ENCODE data around the gene MGAT3.
"Not testable (repeated sequence)": the region's sequence is repeated elsewhere in the genome, so short reads cannot be mapped to it uniquely, and the experiment has no call there.

MGAT3 gene

GRCh38 chr22:39456522-39457197, at the start of gene MGAT3:
MGAT3 (plus strand) TSS chr22:39457012; CDS start chr22:39487348, 30,336 bp downstream.
- peak; percentile 39 for DNase-seq (ENCODE audit: low read depth)

GRCh38 chr22:39408173-39408572, 48.6 kb upstream of the MGAT3 start:
- Histone ChIP-seq H3K27me3 (replicated peaks; ENCODE audit: control insufficient read depth, insufficient read depth, low read length) (no peaks in the 10 kb centered on the region), H3K9ac (ENCODE audit: low read length) (peak overlapping the region; percentile 57), H3K9me3 (ENCODE audit: control insufficient read depth, low read length) (no peaks in the 10 kb centered on the region), H3K4me1 (ENCODE audit: control insufficient read depth, insufficient read depth, low read length) (peaks cover 65% of the 10 kb centered on the region), H3K36me3 (ENCODE audit: control insufficient read depth, insufficient read depth, low read length, severe bottlenecking) (no peaks in the 10 kb centered on the region), H3K4me3 (ENCODE audit: low read length) (peak overlapping the region; percentile 25)
- no peak for DNase-seq (ENCODE audit: low read depth)

More at GRCh38 chr22:39456522-39457197, at the start of gene MGAT3:
- no peaks in the 10 kb centered on the region for H3K9me3 ChIP-seq (ENCODE audit: control insufficient read depth, low read length)
- H3K4me1 ChIP-seq (ENCODE audit: control insufficient read depth, insufficient read depth, low read length), result peaks cover 28% of the 10 kb centered on the region
- peaks cover 13% of the 10 kb centered on the region for H3K27me3 ChIP-seq (replicated peaks; ENCODE audit: control insufficient read depth, insufficient read depth, low read length)
- H3K4me3 ChIP-seq (ENCODE audit: low read length), result peak within 1 kb of the TSS; percentile 76
- no peaks in the 10 kb centered on the region for H3K36me3 ChIP-seq (ENCODE audit: control insufficient read depth, insufficient read depth, low read length, severe bottlenecking)
- H3K9ac ChIP-seq (ENCODE audit: low read length), result peak within 1 kb of the TSS; percentile 69

- DNase-seq (ENCODE audit: low read depth), result no peak
- Histone ChIP-seq H3K27me3 (replicated peaks; ENCODE audit: control insufficient read depth, insufficient read depth, low read length) (no peaks in the 10 kb centered on the region), H3K36me3 (ENCODE audit: control insufficient read depth, insufficient read depth, low read length, severe bottlenecking) (no peaks in the 10 kb centered on the region), H3K4me1 (ENCODE audit: control insufficient read depth, insufficient read depth, low read length) (peaks cover 65% of the 10 kb centered on the region), H3K4me3 (ENCODE audit: low read length) (peak overlapping the region; percentile 25), H3K9ac (ENCODE audit: low read length) (peak overlapping the region; percentile 57), H3K9me3 (ENCODE audit: control insufficient read depth, low read length) (no peaks in the 10 kb centered on the region)
Measured at GRCh38 chr22:39408807-39409206, 48.0 kb upstream of the MGAT3 start.

- H3K27me3 ChIP-seq (replicated peaks; ENCODE audit: control insufficient read depth, insufficient read depth, low read length), result no peaks in the 10 kb centered on the region
- no peak overlapping the region for H3K4me3 ChIP-seq (ENCODE audit: low read length)
- no peak overlapping the region for H3K9ac ChIP-seq (ENCODE audit: low read length)
- DNase-seq (ENCODE audit: low read depth), result no peak
- H3K36me3 ChIP-seq (ENCODE audit: control insufficient read depth, insufficient read depth, low read length, severe bottlenecking), result no peaks in the 10 kb centered on the region
- H3K9me3 ChIP-seq (ENCODE audit: control insufficient read depth, low read length), result no peaks in the 10 kb centered on the region
- peaks cover 64% of the 10 kb centered on the region for H3K4me1 ChIP-seq (ENCODE audit: control insufficient read depth, insufficient read depth, low read length)
Measured at GRCh38 chr22:39409516-39410029, 47.2 kb upstream of the MGAT3 start.

GRCh38 chr22:39410264-39410663, 46.5 kb upstream of the MGAT3 start:
- Histone ChIP-seq H3K36me3 (ENCODE audit: control insufficient read depth, insufficient read depth, low read length, severe bottlenecking) (no peaks in the 10 kb centered on the region), H3K4me3 (ENCODE audit: low read length) (no peak overlapping the region), H3K9ac (ENCODE audit: low read length) (no peak overlapping the region), H3K27me3 (replicated peaks; ENCODE audit: control insufficient read depth, insufficient read depth, low read length) (no peaks in the 10 kb centered on the region), H3K4me1 (ENCODE audit: control insufficient read depth, insufficient read depth, low read length) (peaks cover 57% of the 10 kb centered on the region), H3K9me3 (ENCODE audit: control insufficient read depth, low read length) (no peaks in the 10 kb centered on the region)
- no peak for DNase-seq (ENCODE audit: low read depth)

- H3K9ac ChIP-seq (ENCODE audit: low read length); DNase-seq (ENCODE audit: low read depth); H3K9me3 ChIP-seq (ENCODE audit: control insufficient read depth, low read length); H3K27me3 ChIP-seq (replicated peaks; ENCODE audit: control insufficient read depth, insufficient read depth, low read length); H3K36me3 ChIP-seq (ENCODE audit: control insufficient read depth, insufficient read depth, low read length, severe bottlenecking); H3K4me3 ChIP-seq (ENCODE audit: low read length): not testable (repeated sequence)
- peaks cover 49% of the 10 kb centered on the region for H3K4me1 ChIP-seq (ENCODE audit: control insufficient read depth, insufficient read depth, low read length)
Measured at GRCh38 chr22:39411828-39412365, 44.9 kb upstream of the MGAT3 start.

GRCh38 chr22:39413204-39413603, 43.6 kb upstream of the MGAT3 start:
- not testable (repeated sequence) for H3K9me3 ChIP-seq (ENCODE audit: control insufficient read depth, low read length); H3K4me3 ChIP-seq (ENCODE audit: low read length); DNase-seq (ENCODE audit: low read depth); H3K9ac ChIP-seq (ENCODE audit: low read length); H3K27me3 ChIP-seq (replicated peaks; ENCODE audit: control insufficient read depth, insufficient read depth, low read length)
- peaks cover 18% of the 10 kb centered on the region for H3K36me3 ChIP-seq (ENCODE audit: control insufficient read depth, insufficient read depth, low read length, severe bottlenecking)
- H3K4me1 ChIP-seq (ENCODE audit: control insufficient read depth, insufficient read depth, low read length), result peaks cover 38% of the 10 kb centered on the region

GRCh38 chr22:39414377-39414776, 42.4 kb upstream of the MGAT3 start:
- Histone ChIP-seq H3K4me3 (ENCODE audit: low read length) (no peak overlapping the region), H3K9me3 (ENCODE audit: control insufficient read depth, low read length) (no peaks in the 10 kb centered on the region)
- DNase-seq (ENCODE audit: low read depth), result no peak

GRCh38 chr22:39414886-39415285, 41.9 kb upstream of the MGAT3 start:
- no peak for DNase-seq (ENCODE audit: low read depth)
- Histone ChIP-seq H3K4me3 (ENCODE audit: low read length) (no peak overlapping the region), H3K9me3 (ENCODE audit: control insufficient read depth, low read length) (no peaks in the 10 kb centered on the region), H3K36me3 (ENCODE audit: control insufficient read depth, insufficient read depth, low read length, severe bottlenecking) (peaks cover 35% of the 10 kb centered on the region), H3K27me3 (replicated peaks; ENCODE audit: control insufficient read depth, insufficient read depth, low read length) (no peaks in the 10 kb centered on the region), H3K9ac (ENCODE audit: low read length) (no peak overlapping the region), H3K4me1 (ENCODE audit: control insufficient read depth, insufficient read depth, low read length) (peaks cover 21% of the 10 kb centered on the region)

More at GRCh38 chr22:39414377-39414776, 42.4 kb upstream of the MGAT3 start:
- H3K4me1 ChIP-seq (ENCODE audit: control insufficient read depth, insufficient read depth, low read length), result peaks cover 26% of the 10 kb centered on the region
- no peaks in the 10 kb centered on the region for H3K27me3 ChIP-seq (replicated peaks; ENCODE audit: control insufficient read depth, insufficient read depth, low read length)
- H3K9ac ChIP-seq (ENCODE audit: low read length), result no peak overlapping the region
- H3K36me3 ChIP-seq (ENCODE audit: control insufficient read depth, insufficient read depth, low read length, severe bottlenecking), result peaks cover 30% of the 10 kb centered on the region

- no peak for DNase-seq (ENCODE audit: low read depth)
- H3K27me3 ChIP-seq (replicated peaks; ENCODE audit: control insufficient read depth, insufficient read depth, low read length), result no peaks in the 10 kb centered on the region
- peaks cover 41% of the 10 kb centered on the region for H3K36me3 ChIP-seq (ENCODE audit: control insufficient read depth, insufficient read depth, low read length, severe bottlenecking)
- H3K9ac ChIP-seq (ENCODE audit: low read length), result no peak overlapping the region
- no peak overlapping the region for H3K4me3 ChIP-seq (ENCODE audit: low read length)
- H3K9me3 ChIP-seq (ENCODE audit: control insufficient read depth, low read length), result no peaks in the 10 kb centered on the region
- H3K4me1 ChIP-seq (ENCODE audit: control insufficient read depth, insufficient read depth, low read length), result peaks cover 15% of the 10 kb centered on the region
Measured at GRCh38 chr22:39415506-39415905, 41.3 kb upstream of the MGAT3 start.

GRCh38 chr22:39416319-39416718, 40.5 kb upstream of the MGAT3 start:
- no peak for DNase-seq (ENCODE audit: low read depth)
- H3K4me1 ChIP-seq (ENCODE audit: control insufficient read depth, insufficient read depth, low read length), result peaks cover 10% of the 10 kb centered on the region
- peaks cover 47% of the 10 kb centered on the region for H3K36me3 ChIP-seq (ENCODE audit: control insufficient read depth, insufficient read depth, low read length, severe bottlenecking)
- H3K9ac ChIP-seq (ENCODE audit: low read length), result no peak overlapping the region
- no peaks in the 10 kb centered on the region for H3K27me3 ChIP-seq (replicated peaks; ENCODE audit: control insufficient read depth, insufficient read depth, low read length)
- no peaks in the 10 kb centered on the region for H3K9me3 ChIP-seq (ENCODE audit: control insufficient read depth, low read length)
- H3K4me3 ChIP-seq (ENCODE audit: low read length), result no peak overlapping the region
